ENCODE results near the gene EPX.
A peak's percentile ranks its signal among the peaks of the same experiment; 100 is the strongest.

The EPX gene

GRCh38 chr17:58229881-58230280, 37.4 kb downstream of the EPX start:
- no peak for DNase-seq

GRCh38 chr17:58231641-58232040, 39.1 kb downstream of the EPX start:
- DNase-seq, result no peak

GRCh38 chr17:58232707-58233156, 40.2 kb downstream of the EPX start:
- DNase-seq, result no peak

- no peak for DNase-seq
Observed at GRCh38 chr17:58233543-58233942, 41.0 kb downstream of the EPX start.

GRCh38 chr17:58234512-58234911, 42.0 kb downstream of the EPX start:
- no peak for DNase-seq

- DNase-seq, result no peak
Observed at GRCh38 chr17:58235821-58236220, 43.3 kb downstream of the EPX start.

GRCh38 chr17:58236394-58236793, 43.9 kb downstream of the EPX start:
- no peak for DNase-seq

GRCh38 chr17:58238147-58238634, 45.7 kb downstream of the EPX start, which contains the start of gene LPO:
Gene LPO (plus strand): TSS chr17:58238584. CDS start chr17:58242980, 4,396 bp downstream.
- no peak for DNase-seq

GRCh38 chr17:58239987-58240386, 47.5 kb downstream of the EPX start:
- no peak for DNase-seq

GRCh38 chr17:58242171-58242784, 49.8 kb downstream of the EPX start:
- DNase-seq, result peak; percentile 15

- DNase-seq, result no peak
Observed at GRCh38 chr17:58244963-58245362, 52.4 kb downstream of the EPX start.

- DNase-seq, result no peak
Observed at GRCh38 chr17:58245428-58246103, 53.0 kb downstream of the EPX start.

GRCh38 chr17:58246104-58246740, 53.7 kb downstream of the EPX start:
- DNase-seq, result no peak

GRCh38 chr17:58246781-58247180, 54.3 kb downstream of the EPX start:
- DNase-seq, result no peak

- DNase-seq, result no peak
Observed at GRCh38 chr17:58247511-58248363, 55.2 kb downstream of the EPX start.

- no peak for DNase-seq
Observed at GRCh38 chr17:58248955-58249269, 56.4 kb downstream of the EPX start.

GRCh38 chr17:58249270-58250133, 57.0 kb downstream of the EPX start:
- peak; percentile 93 for DNase-seq

GRCh38 chr17:58250344-58251011, 58.0 kb downstream of the EPX start:
- DNase-seq, result no peak

- no peak for DNase-seq
Observed at GRCh38 chr17:58252141-58252540, 59.6 kb downstream of the EPX start.

GRCh38 chr17:58253082-58253481, 60.6 kb downstream of the EPX start:
- DNase-seq, result no peak

Measured in eye (tissue), 1 donor.